HL-60 (cell line): Measurements from ENCODE around the gene C6orf132.
A peak's percentile ranks its signal among the peaks of the same experiment; 100 is the strongest.

Experiments used
- DNase-seq, 2 experiments: peaks; one replicate each; pipeline ENCODE4 v3.0.0-alpha.2; 2010 to 2020; ENCODE audit warnings: low read depth in 1 of 2, low spot score in 1 of 2
- H3K27ac ChIP-seq: fragments of 250-450 bp; sonication (Bioruptor Pico); replicated peaks from 2 replicates; pipeline ENCODE4 v1.5.1; 2020; ENCODE audit warnings: mild to moderate bottlenecking, moderate library complexity
- H3K27me3 ChIP-seq: fragments of 250-450 bp; sonication (Bioruptor Pico); 2 replicates; pipeline ENCODE4 v1.5.1; 2021; ENCODE audit warnings: mild to moderate bottlenecking, moderate library complexity; ENCODE audit not compliant: insufficient read depth, poor library complexity, severe bottlenecking
- H3K4me3 ChIP-seq: replicated peaks from 2 replicates; pipeline ENCODE4 v1.5.1; 2011; ENCODE audit warnings: mild to moderate bottlenecking, control low read depth, low read length; ENCODE audit not compliant: insufficient read depth
- CTCF ChIP-seq: IDR thresholded peaks from one replicate; pipeline ENCODE4 v1.5.1; 2011; ENCODE audit warnings: low read length, control low read depth, inconsistent platforms; ENCODE audit not compliant: insufficient read depth
- GABPA ChIP-seq: IDR thresholded peaks from 2 replicates; pipeline ENCODE4 v1.6.1; 2012; ENCODE audit warnings: low read depth
- POLR2AphosphoS5 ChIP-seq: IDR thresholded peaks from 2 replicates; pipeline ENCODE4 v1.6.1; 2012; ENCODE audit warnings: low read depth
- REST ChIP-seq: IDR thresholded peaks from 2 replicates; pipeline ENCODE4 v1.6.1; 2012; ENCODE audit warnings: low read depth; ENCODE audit not compliant: insufficient replicate concordance
- SPI1 ChIP-seq: IDR thresholded peaks from 2 replicates; pipeline ENCODE4 v1.6.1; 2012; ENCODE audit warnings: low read depth, mild to moderate bottlenecking, borderline replicate concordance

C6orf132 gene

GRCh38 chr6:42141603-42142117, 760 bp downstream of the C6orf132 start:
- no peak overlapping the region for H3K27ac ChIP-seq
- peaks cover 6% of the 10 kb centered on the region for H3K27me3 ChIP-seq
- DNase-seq, result no peak
- TF ChIP-seq REST (no peak), GABPA (no peak), POLR2AphosphoS5 (no peak), CTCF (no peak), SPI1 (no peak)
- no peak overlapping the region for H3K4me3 ChIP-seq

- no peak for DNase-seq
- H3K27ac ChIP-seq, result no peak overlapping the region
- H3K27me3 ChIP-seq, result peaks cover 6% of the 10 kb centered on the region
- TF ChIP-seq CTCF, result no peak
- TF ChIP-seq POLR2AphosphoS5, result no peak
- TF ChIP-seq REST, result no peak
- no peak for TF ChIP-seq GABPA
- no peak for TF ChIP-seq SPI1
- H3K4me3 ChIP-seq, result no peak overlapping the region
These were observed 1.4 kb downstream of the C6orf132 start for GRCh38 chr6:42140756-42141602.

GRCh38 chr6:42140032-42140431, 2.4 kb downstream of the C6orf132 start:
- no peak overlapping the region for H3K27ac ChIP-seq
- peak; percentile 25 to 89 for DNase-seq
- peak; percentile 99 for TF ChIP-seq SPI1
- no peak for TF ChIP-seq GABPA
- peaks cover 6% of the 10 kb centered on the region for H3K27me3 ChIP-seq
- H3K4me3 ChIP-seq, result no peak overlapping the region
